Neutrophil (primary cell): ENCODE measurements around the gene MCF2L.

Source experiments
- H3K27ac ChIP-seq: fragments of 200-600 bp; sonication (generic); 2 replicates; pipeline ENCODE4 v1.5.1; 2016; ENCODE audit warnings: mild to moderate bottlenecking, moderate library complexity
- H3K27me3 ChIP-seq: fragments of 200-600 bp; sonication (generic); 2 replicates; pipeline ENCODE4 v1.6.0; 2016; ENCODE audit warnings: mild to moderate bottlenecking
- H3K36me3 ChIP-seq: fragments of 200-600 bp; sonication (generic); 2 replicates; pipeline ENCODE4 v1.5.1; 2017
- H3K4me1 ChIP-seq, 2 experiments: fragments of 200-600 bp in 1 of 2; sonication (generic) in 1 of 2; 1 replicate in 1 of 2; 2 replicates in 1 of 2; pipeline versions ENCODE4 v1.5.1 to v1.6.1; 2013 to 2016; ENCODE audit warnings: low read depth in 1 of 2, low read length in 1 of 2, mild to moderate bottlenecking in 1 of 2, moderate library complexity in 1 of 2; ENCODE audit not compliant: control insufficient read depth in 1 of 2, insufficient read depth in 1 of 2
- H3K4me3 ChIP-seq, 2 experiments: fragments of 200-600 bp in 1 of 2; sonication (generic) in 1 of 2; 1 replicate in 1 of 2; 2 replicates in 1 of 2; pipeline ENCODE4 v1.5.1; 2013 to 2016; ENCODE audit warnings: low read depth in 1 of 2, low read length in 1 of 2, mild to moderate bottlenecking in 1 of 2, moderate library complexity in 1 of 2
- H3K9me3 ChIP-seq: fragments of 200-600 bp; sonication (generic); 2 replicates; pipeline ENCODE4 v1.5.1; 2016
- CTCF ChIP-seq: fragments of 200-600 bp; sonication (generic); IDR thresholded peaks from 2 replicates; pipeline ENCODE4 v1.5.1; 2016; ENCODE audit warnings: antibody characterized with exemption

MCF2L gene

GRCh38 chr13:113005997-113006396 is 37.0 kb downstream of the MCF2L start:
- Histone ChIP-seq H3K4me3 (no peak overlapping the region), H3K9me3 (no peaks in the 10 kb centered on the region), H3K27me3 (peaks cover 37% of the 10 kb centered on the region), H3K4me1 (peaks cover 0 to 6% of the 10 kb centered on the region in 2 experiments), H3K27ac (no peak overlapping the region), H3K36me3 (no peaks in the 10 kb centered on the region)
- TF ChIP-seq CTCF: no peak

- Histone ChIP-seq H3K9me3 (no peaks in the 10 kb centered on the region), H3K4me1 (peaks cover 0 to 6% of the 10 kb centered on the region in 2 experiments), H3K4me3 (no peak overlapping the region), H3K36me3 (no peaks in the 10 kb centered on the region), H3K27me3 (peaks cover 30% of the 10 kb centered on the region), H3K27ac (no peak overlapping the region)
- no peak for TF ChIP-seq CTCF
Measured at GRCh38 chr13:113006660-113007059, 37.6 kb downstream of the MCF2L start.

- Histone ChIP-seq H3K4me1 (peaks cover 0 to 6% of the 10 kb centered on the region in 2 experiments), H3K27ac (no peak overlapping the region), H3K36me3 (no peaks in the 10 kb centered on the region), H3K4me3 (no peak overlapping the region), H3K9me3 (no peaks in the 10 kb centered on the region), H3K27me3 (peaks cover 19% of the 10 kb centered on the region)
- TF ChIP-seq CTCF: no peak
Measured at GRCh38 chr13:113008851-113009250, 39.8 kb downstream of the MCF2L start.

GRCh38 chr13:113009743-113010509 is 40.9 kb downstream of the MCF2L start:
- no peak for TF ChIP-seq CTCF
- H3K27me3 ChIP-seq: peaks cover 19% of the 10 kb centered on the region
- peaks cover 0 to 6% of the 10 kb centered on the region in 2 experiments for H3K4me1 ChIP-seq
- H3K36me3 ChIP-seq: no peaks in the 10 kb centered on the region
- H3K27ac ChIP-seq: no peak overlapping the region
- no peaks in the 10 kb centered on the region for H3K9me3 ChIP-seq
- no peak overlapping the region for H3K4me3 ChIP-seq

- no peaks in the 10 kb centered on the region for H3K36me3 ChIP-seq
- no peaks in the 10 kb centered on the region for H3K9me3 ChIP-seq
- no peak overlapping the region for H3K4me3 ChIP-seq
- peaks cover 19% of the 10 kb centered on the region for H3K27me3 ChIP-seq
- no peak overlapping the region for H3K27ac ChIP-seq
- TF ChIP-seq CTCF: no peak
- peaks cover 0 to 6% of the 10 kb centered on the region in 2 experiments for H3K4me1 ChIP-seq
Measured at GRCh38 chr13:113010510-113010865, 41.5 kb downstream of the MCF2L start.
